ENCODE measurements around the gene MASP2. TPM values are rescaled to one million over a fixed set of nuclear protein-coding genes. Genes with fewer than 3 reads are reported as not detected.
A peak's percentile ranks its signal among the peaks of the same experiment; 100 is the strongest.
"Not testable (repeated sequence)": the region's sequence is repeated elsewhere in the genome, so short reads cannot be mapped to it uniquely, and the experiment has no call there.

MASP2 gene
- total RNA-seq, 6 experiments from 2014 or later: 144 to 222 (median 185) TPM

- no peak for TF ChIP-seq POLR2A (IDR thresholded peaks at IDR 0.05)
- no peak for TF ChIP-seq CTCF (IDR thresholded peaks at IDR 0.05)
- intact Hi-C loops (cut with DNase I): no loop called here
- Histone ChIP-seq H3K36me3 (peaks cover 0 to 39% (median 15%) of the 10 kb centered on the region in 4 donors), H3K4me1 (peaks cover 0 to 11% (median 0%) of the 10 kb centered on the region in 4 donors), H3K27me3 (no peaks in the 10 kb centered on the region), H3K4me3 (no peak overlapping the region), H3K27ac (no peak overlapping the region), H3K9me3 (no peaks in the 10 kb centered on the region)
- DNase-seq (no peak), ATAC-seq (no peak)
- WGBS (ENCODE audit: insufficient coverage, low coverage, low lambda C conversion rate, missing lambda C conversion rate): 87% methylated on average over 3 of the region's 3 CpGs
Measured at GRCh38 chr1:11042065-11042464, 5.0 kb downstream of the MASP2 start.

GRCh38 chr1:11041048-11041447, 6.0 kb downstream of the MASP2 start:
- H3K36me3 ChIP-seq: peaks cover 0 to 45% (median 17%) of the 10 kb centered on the region in 4 donors
- DNase-seq (no peak), ATAC-seq (no peak)
- H3K27me3 ChIP-seq: no peaks in the 10 kb centered on the region
- no peaks in the 10 kb centered on the region for H3K9me3 ChIP-seq
- TF ChIP-seq POLR2A (IDR thresholded peaks at IDR 0.05) (no peak), CTCF (IDR thresholded peaks at IDR 0.05) (no peak)
- peaks cover 0 to 11% (median 0%) of the 10 kb centered on the region in 4 donors for H3K4me1 ChIP-seq
- H3K4me3 ChIP-seq: no peak overlapping the region
- no peak overlapping the region for H3K27ac ChIP-seq
- intact Hi-C loops (cut with DNase I): no loop called here

- ATAC-seq; H3K27ac ChIP-seq; H3K4me3 ChIP-seq; H3K9me3 ChIP-seq; H3K4me1 ChIP-seq; H3K27me3 ChIP-seq; intact Hi-C loops (cut with DNase I): not testable (repeated sequence)
- WGBS (ENCODE audit: insufficient coverage, low coverage, low lambda C conversion rate, missing lambda C conversion rate): 77% methylated on average over 4 of the region's 7 CpGs
- peak in 1 of 3 donors; percentile 24 for DNase-seq
- H3K36me3 ChIP-seq: peaks cover 0 to 47% (median 12%) of the 10 kb centered on the region in 4 donors
Measured at GRCh38 chr1:11040105-11040429, 7.0 kb downstream of the MASP2 start.

- TF ChIP-seq POLR2A (IDR thresholded peaks at IDR 0.05) (no peak), CTCF (IDR thresholded peaks at IDR 0.05) (no peak)
- intact Hi-C loops (cut with DNase I): no loop called here
Measured at GRCh38 chr1:11039351-11040104, 7.5 kb downstream of the MASP2 start.

DNA sequence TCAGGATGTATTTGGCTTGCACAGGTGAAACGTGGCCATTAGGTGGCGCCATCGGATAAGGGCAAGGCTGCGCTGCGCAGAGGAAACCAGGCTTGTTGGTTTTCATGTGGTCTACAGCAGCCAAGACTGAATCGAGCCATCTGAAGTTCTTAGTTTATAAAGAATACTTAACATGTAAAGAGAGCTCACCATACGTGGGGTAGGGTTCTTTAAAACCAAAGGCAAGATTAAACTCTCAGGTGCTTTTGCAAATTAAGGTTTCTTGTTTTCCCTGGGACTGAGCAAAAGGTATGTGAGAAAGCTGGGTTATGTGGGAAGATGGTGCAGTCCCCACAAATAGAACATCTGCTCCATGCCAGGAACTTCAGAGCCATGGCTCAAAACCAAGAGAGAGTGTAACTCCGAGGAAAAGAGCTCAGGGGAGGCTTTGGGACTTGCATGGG, 9.3 kb downstream of the MASP2 start:
- Histone ChIP-seq H3K9me3 (no peaks in the 10 kb centered on the region), H3K27ac (no peak overlapping the region), H3K4me3 (no peak overlapping the region), H3K36me3 (peaks cover 0 to 55% (median 11%) of the 10 kb centered on the region in 4 donors), H3K27me3 (no peaks in the 10 kb centered on the region), H3K4me1 (no peaks in the 10 kb centered on the region)
- 0% methylated on average over 8 of the region's 8 CpGs for WGBS (ENCODE audit: insufficient coverage, low coverage, low lambda C conversion rate, missing lambda C conversion rate)
- intact Hi-C loops (cut with DNase I): no loop called here
- no peak for TF ChIP-seq POLR2A (IDR thresholded peaks at IDR 0.05)
- peak; percentile 93 to 98 (median 95) for TF ChIP-seq CTCF (IDR thresholded peaks at IDR 0.05)
- peak; percentile 86 to 97 (median 92) for ATAC-seq
- DNase-seq: peak; percentile 85 to 87 (median 85)

More at GRCh38 chr1:11039351-11040104, 7.5 kb downstream of the MASP2 start:
- 68% methylated on average over 2 of the region's 2 CpGs for WGBS (ENCODE audit: insufficient coverage, low coverage, low lambda C conversion rate, missing lambda C conversion rate)
- DNase-seq (no peak), ATAC-seq (no peak)
- Histone ChIP-seq H3K4me1 (no peaks in the 10 kb centered on the region), H3K27me3 (no peaks in the 10 kb centered on the region), H3K36me3 (peaks cover 0 to 49% (median 12%) of the 10 kb centered on the region in 4 donors), H3K27ac (no peak overlapping the region), H3K4me3 (no peak overlapping the region), H3K9me3 (no peaks in the 10 kb centered on the region)

DNA sequence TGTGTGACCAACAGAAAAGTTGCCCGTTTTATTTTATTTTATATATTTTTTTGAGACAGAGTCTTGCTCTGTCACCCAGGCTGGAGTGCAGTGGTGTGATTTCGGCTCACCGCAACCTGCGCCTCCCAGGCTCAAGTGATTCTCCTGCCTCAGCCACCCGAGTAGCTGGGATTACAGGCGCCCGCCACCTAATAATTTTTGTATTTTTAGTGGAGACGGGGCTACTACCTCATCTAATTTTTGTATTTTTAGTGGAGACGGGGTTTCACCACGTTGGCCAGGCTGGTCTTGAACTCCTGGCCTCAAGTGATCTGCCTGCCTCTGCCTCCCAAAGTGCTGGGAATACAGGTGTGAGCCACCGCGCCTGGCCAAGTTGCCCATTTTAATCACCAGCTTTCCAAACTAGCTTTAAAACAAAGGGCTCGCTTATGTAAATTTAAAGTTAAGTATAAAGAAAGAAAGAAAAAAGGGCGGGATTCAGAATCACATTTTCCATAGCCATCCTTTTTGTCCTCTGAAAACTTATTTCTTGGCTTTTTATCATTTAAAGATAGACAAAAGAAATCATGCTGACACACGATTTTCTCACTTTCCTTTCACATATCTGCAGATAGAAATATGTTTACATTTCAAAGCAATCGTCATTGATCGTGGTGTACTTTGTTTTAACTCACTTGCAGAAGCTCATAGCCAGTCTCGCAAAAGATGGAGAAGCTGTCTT, 9.9 kb downstream of the MASP2 start:
- H3K27me3 ChIP-seq; intact Hi-C loops (cut with DNase I); H3K27ac ChIP-seq; ATAC-seq; H3K9me3 ChIP-seq; H3K4me1 ChIP-seq; H3K4me3 ChIP-seq: not testable (repeated sequence)
- DNase-seq: peak in 1 of 3 donors; percentile 21
- H3K36me3 ChIP-seq: peaks cover 0 to 55% (median 9%) of the 10 kb centered on the region in 4 donors
- WGBS (ENCODE audit: insufficient coverage, low coverage, low lambda C conversion rate, missing lambda C conversion rate): 49% methylated on average over 14 of the region's 18 CpGs
